CD14-positive monocyte (primary cell): ENCODE data around the gene FHIT. TPM values are rescaled to one million over a fixed set of nuclear protein-coding genes. Genes with fewer than 3 reads are reported as not detected.

Experiments
- DNase-seq, 3 donors: peaks; one replicate each; pipeline ENCODE4 v3.0.0-alpha.2; 2011 to 2022
- H2AFZ ChIP-seq: 2 replicates; pipeline ENCODE4 v1.6.0; 2012; ENCODE audit warnings: mild to moderate bottlenecking, low read depth, low read length, inconsistent platforms; ENCODE audit not compliant: insufficient read depth, poor library complexity, severe bottlenecking
- H3K27ac ChIP-seq, 2 donors: 1 replicate in 1 of 2; 2 replicates in 1 of 2; pipeline ENCODE4 v1.5.1; 2012 to 2013; ENCODE audit warnings: low read length in 2 of 2, control low read depth in 1 of 2, inconsistent platforms in 1 of 2, low read depth in 1 of 2, mild to moderate bottlenecking in 1 of 2
- H3K27me3 ChIP-seq, 2 donors: one replicate each; pipeline versions ENCODE4 v1.6.0 to v1.6.1; 2011 to 2013; ENCODE audit warnings: low read length in 2 of 2; ENCODE audit not compliant: control insufficient read depth in 2 of 2, insufficient read depth in 2 of 2
- H3K36me3 ChIP-seq, 2 donors: replicated peaks in 1 of 2; 1 replicate in 1 of 2; 2 replicates in 1 of 2; pipeline versions ENCODE4 v1.5.1 to v1.6.1; 2012 to 2013; ENCODE audit warnings: low read length in 2 of 2, control low read depth in 1 of 2, inconsistent platforms in 1 of 2, mild to moderate bottlenecking in 1 of 2; ENCODE audit not compliant: insufficient read depth in 2 of 2, control insufficient read depth in 1 of 2
- H3K4me1 ChIP-seq, 2 donors: 1 replicate in 1 of 2; 2 replicates in 1 of 2; pipeline versions ENCODE4 v1.5.1 to v1.6.1; 2012 to 2013; ENCODE audit warnings: low read length in 2 of 2, control low read depth in 1 of 2, inconsistent platforms in 1 of 2, mild to moderate bottlenecking in 1 of 2, moderate library complexity in 1 of 2; ENCODE audit not compliant: insufficient read depth in 2 of 2, control insufficient read depth in 1 of 2
- H3K4me2 ChIP-seq: replicated peaks from 2 replicates; pipeline ENCODE3; 2012; ENCODE audit warnings: low read length, moderate library complexity, mild to moderate bottlenecking; ENCODE audit not compliant: poor library complexity, severe bottlenecking; ENCODE audit errors: extremely low read depth
- H3K4me3 ChIP-seq, 3 experiments: fragments of 200-600 bp in 1 of 3; sonication (generic) in 1 of 3; replicated peaks in 1 of 3; 1 replicate in 2 of 3; 2 replicates in 1 of 3; pipeline ENCODE4 v1.5.1; 2011 to 2013; ENCODE audit warnings: low read length in 3 of 3, mild to moderate bottlenecking in 3 of 3, control low read depth in 2 of 3, low read depth in 2 of 3, inconsistent platforms in 1 of 3, moderate library complexity in 1 of 3
- H3K79me2 ChIP-seq: 2 replicates; pipeline ENCODE4 v1.6.0; 2012; ENCODE audit warnings: mild to moderate bottlenecking, control low read depth, inconsistent platforms, low read length, moderate library complexity; ENCODE audit not compliant: insufficient read depth
- H3K9ac ChIP-seq: 2 replicates; pipeline ENCODE4 v1.6.0; 2017; ENCODE audit warnings: low read length, mild to moderate bottlenecking; ENCODE audit not compliant: insufficient read depth, poor library complexity, severe bottlenecking
- H3K9me3 ChIP-seq, 2 donors: replicated peaks in 1 of 2; 1 replicate in 1 of 2; 2 replicates in 1 of 2; pipeline versions ENCODE4 v1.5.1 to v1.6.1; 2012 to 2013; ENCODE audit warnings: low read length in 2 of 2, control low read depth in 1 of 2; ENCODE audit not compliant: control insufficient read depth in 1 of 2, insufficient read depth in 1 of 2
- H4K20me1 ChIP-seq: 2 replicates; pipeline ENCODE4 v1.6.0; 2012; ENCODE audit warnings: mild to moderate bottlenecking, low read length, control low read depth, moderate library complexity; ENCODE audit not compliant: insufficient read depth
- H3K27ac Mint-ChIP-seq, 7 donors: one replicate each; pipeline ENCODE4 v1.8.0; 2020; ENCODE audit warnings: mild to moderate bottlenecking in 7 of 7, mixed read lengths in 7 of 7, moderate library complexity in 6 of 7, inconsistent platforms in 2 of 7
- H3K27me3 Mint-ChIP-seq, 3 donors: one replicate each; pipeline ENCODE4 v1.8.0; 2021 to 2022; ENCODE audit warnings: low read depth in 3 of 3, mild to moderate bottlenecking in 3 of 3, mixed read lengths in 3 of 3, moderate library complexity in 3 of 3, inconsistent platforms in 1 of 3
- H3K36me3 Mint-ChIP-seq, 2 donors: one replicate each; pipeline ENCODE4 v1.8.0; 2020; ENCODE audit warnings: mixed read lengths in 2 of 2, inconsistent platforms in 1 of 2, mild to moderate bottlenecking in 1 of 2
- H3K4me1 Mint-ChIP-seq: one replicate; pipeline ENCODE4 v1.8.0; 2020; ENCODE audit warnings: mild to moderate bottlenecking, mixed read lengths
- H3K4me3 Mint-ChIP-seq, 2 donors: one replicate each; pipeline ENCODE4 v1.8.0; 2020; ENCODE audit warnings: mild to moderate bottlenecking in 2 of 2, mixed read lengths in 2 of 2, moderate library complexity in 1 of 2
- H3K9me3 Mint-ChIP-seq, 7 donors: one replicate each; pipeline ENCODE4 v1.8.0; 2020 to 2022; ENCODE audit warnings: mixed read lengths in 7 of 7, mild to moderate bottlenecking in 6 of 7, moderate library complexity in 6 of 7, inconsistent platforms in 2 of 7
- CTCF ChIP-seq: fragments of 200-600 bp; IDR thresholded peaks from one replicate; pipeline ENCODE4 v1.8.0; 2022; ENCODE audit warnings: antibody characterized with exemption, mild to moderate bottlenecking
- WGBS: methylation state at CpG from one replicate; pipeline ENCODE4 v1.1.5; 2013; ENCODE audit warnings: missing lambda C conversion rate; ENCODE audit not compliant: insufficient coverage; 5-methylcytosine and 5-hydroxymethylcytosine counted together
- intact Hi-C, 2 donors: fragments of 100-400 bp; cut with micrococcal nuclease; formaldehyde crosslinking; loops; one replicate each; pipeline versions ENCODE4 v1.15.0 to v1.15.1; 2023
- polyA plus RNA-seq, 3 donors: library from polyadenylated mRNA; depleted of rRNA in 1 of 3; unstranded in 2 of 3; stranded (reverse) in 1 of 3; fragments of 300-500 nt in 2 of 3; fragments of >200 nt in 1 of 3; fragmentation: Illumina TruSeq in 2 of 3; gene quantifications; 1 replicate in 2 of 3; 2 replicates in 1 of 3; pipeline ENCODE4 v1.2.3, GENCODE V29; 2012 to 2021

The FHIT gene
- polyA plus RNA-seq, 3 donors = 1.7 to 3.4 (median 3.2) TPM

DNA sequence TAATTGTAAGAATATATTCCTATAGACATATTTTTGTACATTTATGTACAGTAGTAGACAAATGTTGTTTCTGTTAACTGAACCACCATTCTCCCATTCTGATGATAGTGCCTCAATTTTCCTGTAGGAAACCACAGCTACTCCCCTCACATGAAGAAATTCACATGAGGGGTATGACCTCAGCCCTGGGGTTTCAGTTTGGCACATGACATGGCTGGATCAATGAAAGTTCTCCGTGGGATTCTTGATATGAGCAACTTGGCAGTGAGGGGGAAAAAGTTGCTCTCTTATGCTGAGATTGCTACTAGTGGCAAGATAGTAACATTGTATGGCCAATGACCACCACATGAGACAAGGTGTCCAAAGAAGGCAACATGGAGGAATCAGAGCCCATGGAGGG lies 1111.1 kb downstream of the FHIT start:
- Histone ChIP-seq H3K27me3 (no peaks in the 10 kb centered on the region), H3K27ac (no peak overlapping the region), H3K9ac (no peak overlapping the region), H2AFZ (no peak overlapping the region), H3K79me2 (no peaks in the 10 kb centered on the region), H4K20me1 (no peaks in the 10 kb centered on the region), H3K4me2 (no peak overlapping the region), H3K4me1 (no peaks in the 10 kb centered on the region), H3K36me3 (no peaks in the 10 kb centered on the region), H3K9me3 (no peaks in the 10 kb centered on the region), H3K4me3 (no peak overlapping the region)
- WGBS = 86% methylated on average over 1 of the region's 1 CpG
- no peak for TF ChIP-seq CTCF
- Mint-ChIP-seq H3K4me3 (no peak overlapping the region), H3K27ac (no peak overlapping the region), H3K36me3 (no peaks in the 10 kb centered on the region), H3K4me1 (no peaks in the 10 kb centered on the region), H3K27me3 (no peaks in the 10 kb centered on the region), H3K9me3 (peaks cover 0 to 2% (median 0%) of the 10 kb centered on the region in 7 donors)
- DNase-seq = no peak
- intact Hi-C loops = no loop called here

DNA sequence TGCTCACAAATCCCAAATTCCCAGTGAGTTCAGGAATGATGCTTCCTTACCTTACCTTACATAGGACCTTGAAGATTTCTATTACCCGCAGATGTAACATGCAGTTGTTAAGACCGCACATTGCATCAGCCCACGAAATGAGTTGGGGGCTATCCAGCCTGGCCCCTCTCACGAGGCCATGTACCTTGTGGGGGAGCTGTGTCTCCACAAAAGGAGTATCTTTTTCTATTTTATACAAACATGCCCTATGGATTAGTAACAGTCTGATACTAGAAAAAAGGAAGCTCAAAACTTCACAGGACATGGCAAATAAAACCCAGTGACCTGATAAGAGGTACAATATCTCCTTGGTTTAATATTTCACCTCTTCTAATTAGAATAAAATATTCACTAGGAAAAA lies 1114.7 kb downstream of the FHIT start:
- WGBS = 100% methylated on average over 1 of the region's 4 CpGs
- Histone ChIP-seq H3K9ac (no peak overlapping the region), H3K79me2 (no peaks in the 10 kb centered on the region), H3K4me2 (no peak overlapping the region), H3K36me3 (no peaks in the 10 kb centered on the region), H3K27ac (no peak overlapping the region), H3K4me1 (no peaks in the 10 kb centered on the region), H2AFZ (no peak overlapping the region), H3K9me3 (no peaks in the 10 kb centered on the region), H3K27me3 (no peaks in the 10 kb centered on the region), H3K4me3 (no peak overlapping the region), H4K20me1 (no peaks in the 10 kb centered on the region)
- Mint-ChIP-seq H3K4me1 (peaks cover 7% of the 10 kb centered on the region), H3K36me3 (no peaks in the 10 kb centered on the region), H3K4me3 (no peak overlapping the region), H3K27ac (no peak overlapping the region), H3K9me3 (peaks cover 0 to 2% (median 0%) of the 10 kb centered on the region in 7 donors), H3K27me3 (peaks cover 0 to 2% (median 1%) of the 10 kb centered on the region in 3 donors)
- intact Hi-C loops = no loop called here
- no peak for DNase-seq
- no peak for TF ChIP-seq CTCF
